ENCODE data around the gene BRAF.
"Not testable (repeated sequence)": the region's sequence is repeated elsewhere in the genome, so short reads cannot be mapped to it uniquely, and the experiment has no call there.

Gene BRAF

DNA sequence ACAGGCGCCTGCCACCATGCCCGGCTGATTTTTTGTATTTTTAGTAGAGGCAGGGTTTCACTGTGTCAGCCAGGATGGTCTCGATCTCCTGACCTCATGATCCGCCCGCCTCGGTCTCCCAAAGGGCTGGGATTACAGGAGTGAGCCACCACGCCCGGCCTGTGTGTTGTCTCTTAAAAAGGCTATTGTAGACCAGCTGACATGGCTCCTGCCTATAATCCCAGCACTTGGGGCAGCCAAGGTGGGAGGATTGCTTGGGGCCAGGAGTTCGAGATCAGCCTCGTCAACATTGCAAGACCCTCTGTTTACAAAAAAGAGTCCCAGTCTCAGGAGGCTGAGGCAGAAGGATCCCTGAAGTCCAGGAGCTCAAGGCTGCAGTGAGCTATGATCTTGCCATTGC, 230.9 kb downstream of the BRAF start:
- in situ Hi-C loops (cut with MboI; ENCODE audit: low pct_unique_long_range_greater_than_20kb, low sequenced_read_pairs); DNase-seq: not testable (repeated sequence)

DNA sequence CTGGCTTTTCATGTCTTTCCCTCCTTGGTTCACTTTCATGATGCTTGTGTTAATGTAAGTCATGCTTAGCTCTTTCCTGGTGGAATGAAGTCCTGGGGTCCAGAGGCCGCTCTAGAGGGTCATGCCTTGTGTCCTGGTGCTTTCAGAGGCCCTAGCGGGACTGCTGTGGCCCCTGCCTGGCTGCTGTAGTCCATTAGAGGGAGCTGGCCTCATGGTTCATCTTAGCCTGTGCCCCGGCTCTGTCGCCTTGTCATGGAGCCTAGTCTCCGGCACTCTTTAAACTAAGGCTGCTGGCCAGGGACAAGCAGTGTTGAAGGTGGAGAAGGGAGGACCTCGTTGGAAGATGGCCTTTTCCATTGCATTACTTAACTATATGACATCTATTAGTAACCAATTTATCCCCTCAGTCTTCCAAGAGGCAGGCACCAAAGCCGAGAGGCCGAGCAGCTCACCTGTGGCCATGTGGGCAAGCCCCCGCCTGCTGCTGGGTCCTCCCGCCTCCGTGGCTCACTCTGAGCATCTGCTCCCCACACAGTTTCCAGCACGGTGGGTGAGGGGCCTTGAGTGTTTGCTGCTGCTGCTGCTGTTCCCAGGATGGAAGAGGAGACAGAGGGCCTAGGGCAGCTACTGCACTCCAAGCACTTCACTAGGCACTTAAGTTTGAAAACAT, 233.2 kb downstream of the BRAF start:
- in situ Hi-C loops (cut with MboI; ENCODE audit: low pct_unique_long_range_greater_than_20kb, low sequenced_read_pairs): no loop called here
- no peak for DNase-seq

DNA sequence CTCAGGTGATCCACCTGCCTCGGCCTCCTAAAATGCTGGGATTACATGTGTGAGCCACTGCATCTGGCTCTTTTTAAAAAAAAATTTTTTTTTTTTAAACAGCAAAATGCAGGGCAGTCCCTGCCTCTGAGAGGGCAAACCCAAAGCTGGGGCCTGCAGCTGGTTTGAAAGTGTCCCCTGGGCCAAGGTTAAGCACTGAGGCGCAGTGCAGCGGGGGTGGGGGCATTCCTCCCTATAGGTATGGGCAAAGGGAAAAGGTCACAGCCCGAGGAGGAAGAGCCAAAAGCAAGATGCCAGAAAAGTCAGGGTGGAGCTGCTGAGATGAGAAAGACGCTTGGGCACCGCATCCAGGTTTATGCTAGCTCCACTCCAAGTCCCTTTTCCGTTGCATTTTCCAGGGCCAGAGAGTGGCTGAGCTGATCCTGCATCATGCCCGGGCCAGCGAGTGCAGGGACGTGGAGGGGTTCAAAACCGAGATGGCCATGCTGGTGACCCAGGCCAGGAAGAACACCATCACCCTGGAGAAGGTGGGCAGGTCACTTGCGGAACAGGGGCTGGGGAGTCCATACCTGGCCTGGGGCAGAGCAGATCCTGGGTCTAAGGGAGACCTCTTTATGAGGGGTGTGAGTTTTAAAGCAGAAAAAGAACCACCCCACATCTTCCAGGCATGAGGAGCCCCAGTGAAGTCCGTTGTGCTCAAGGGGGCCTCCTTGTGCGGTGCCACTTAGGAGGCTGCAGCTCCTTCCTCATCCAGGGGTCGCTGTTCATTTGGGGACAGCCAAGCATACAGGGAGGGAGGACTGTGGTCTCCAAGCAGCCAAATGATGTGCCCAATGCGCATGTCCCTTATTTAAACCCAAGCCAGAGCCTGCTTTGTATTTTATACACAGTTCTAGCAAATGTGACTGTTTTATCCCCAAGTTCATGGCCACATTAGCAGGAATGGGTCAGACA, 235.3 kb downstream of the BRAF start:
- DNase-seq: no peak
- in situ Hi-C loops (cut with MboI; ENCODE audit: low pct_unique_long_range_greater_than_20kb, low sequenced_read_pairs): no loop called here

DNA sequence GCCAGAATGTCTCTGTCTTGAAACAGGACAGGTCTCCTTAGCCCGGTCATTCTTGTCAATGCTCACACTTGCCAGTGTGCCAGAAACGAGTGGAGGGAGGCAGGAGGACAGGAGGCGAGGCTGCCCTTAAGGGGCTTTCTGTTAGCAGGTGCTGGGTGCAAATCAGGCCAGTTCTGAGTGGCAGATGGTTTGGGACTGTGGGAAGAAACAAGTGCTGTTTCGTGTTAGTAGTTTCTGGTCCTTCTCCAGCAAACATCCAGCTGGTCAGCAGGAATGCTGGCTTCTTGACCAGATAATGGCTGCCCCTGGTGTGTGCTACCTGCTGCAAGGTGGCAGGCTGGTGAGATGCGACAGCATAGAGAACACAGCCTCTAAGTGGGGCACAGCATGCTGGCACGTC, 236.4 kb downstream of the BRAF start:
- no peak for DNase-seq
- in situ Hi-C loops (cut with MboI; ENCODE audit: low pct_unique_long_range_greater_than_20kb, low sequenced_read_pairs): no loop called here

DNA sequence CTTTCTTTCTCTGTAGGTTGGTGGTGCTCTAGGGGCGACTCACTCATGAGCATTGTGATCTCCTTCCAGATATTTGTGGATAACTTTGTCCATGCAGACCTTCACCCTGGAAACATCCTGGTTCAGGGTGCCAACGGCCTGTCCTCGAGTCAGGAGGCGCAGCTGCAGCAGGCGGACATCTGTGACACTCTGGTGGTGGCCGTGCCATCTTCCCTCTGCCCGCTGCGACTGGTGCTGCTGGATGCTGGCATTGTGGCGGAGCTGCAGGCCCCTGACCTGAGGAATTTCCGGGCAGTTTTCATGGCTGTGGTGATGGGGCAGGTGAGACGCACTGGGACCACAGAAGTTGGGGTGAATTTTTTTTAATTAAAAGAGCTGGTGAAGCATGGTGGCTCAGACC, 237.8 kb downstream of the BRAF start:
- DNase-seq: no peak
- in situ Hi-C loops (cut with MboI; ENCODE audit: low pct_unique_long_range_greater_than_20kb, low sequenced_read_pairs): no loop called here

DNA sequence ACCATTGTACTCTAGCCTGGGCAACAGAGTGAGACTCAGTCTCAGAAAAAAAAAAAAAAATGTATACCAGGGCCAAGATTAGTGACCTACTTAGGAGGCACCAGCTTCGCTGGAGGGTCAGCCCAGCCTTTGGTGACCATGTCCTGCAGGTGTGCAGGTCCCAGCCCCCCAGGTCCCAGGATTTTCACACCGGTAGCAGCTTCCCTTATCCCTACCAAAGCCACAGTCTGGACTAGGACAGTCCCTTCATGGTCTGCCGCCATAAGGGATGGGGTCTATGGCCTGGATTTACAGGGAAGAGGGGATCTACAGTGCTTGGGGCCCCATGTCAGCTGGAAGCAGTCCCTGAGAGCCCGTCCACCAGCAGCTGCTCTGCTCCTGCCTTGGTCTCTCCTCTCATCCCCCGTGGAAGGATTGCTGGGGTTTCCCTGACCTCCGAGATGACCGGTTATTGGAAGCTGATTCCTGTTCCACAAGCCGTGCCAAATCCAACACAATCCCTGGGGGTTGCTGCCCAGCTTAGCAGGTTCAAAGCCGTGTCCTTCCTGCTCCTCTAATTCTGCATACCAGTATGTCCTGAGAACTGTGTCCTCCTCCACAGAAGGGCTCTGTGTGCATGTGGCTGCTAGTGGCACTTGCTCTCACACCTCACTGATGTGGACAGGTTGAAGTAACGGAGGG, 239.2 kb downstream of the BRAF start:
- DNase-seq: no peak
- in situ Hi-C loops (cut with MboI; ENCODE audit: low pct_unique_long_range_greater_than_20kb, low sequenced_read_pairs): no loop called here

DNA sequence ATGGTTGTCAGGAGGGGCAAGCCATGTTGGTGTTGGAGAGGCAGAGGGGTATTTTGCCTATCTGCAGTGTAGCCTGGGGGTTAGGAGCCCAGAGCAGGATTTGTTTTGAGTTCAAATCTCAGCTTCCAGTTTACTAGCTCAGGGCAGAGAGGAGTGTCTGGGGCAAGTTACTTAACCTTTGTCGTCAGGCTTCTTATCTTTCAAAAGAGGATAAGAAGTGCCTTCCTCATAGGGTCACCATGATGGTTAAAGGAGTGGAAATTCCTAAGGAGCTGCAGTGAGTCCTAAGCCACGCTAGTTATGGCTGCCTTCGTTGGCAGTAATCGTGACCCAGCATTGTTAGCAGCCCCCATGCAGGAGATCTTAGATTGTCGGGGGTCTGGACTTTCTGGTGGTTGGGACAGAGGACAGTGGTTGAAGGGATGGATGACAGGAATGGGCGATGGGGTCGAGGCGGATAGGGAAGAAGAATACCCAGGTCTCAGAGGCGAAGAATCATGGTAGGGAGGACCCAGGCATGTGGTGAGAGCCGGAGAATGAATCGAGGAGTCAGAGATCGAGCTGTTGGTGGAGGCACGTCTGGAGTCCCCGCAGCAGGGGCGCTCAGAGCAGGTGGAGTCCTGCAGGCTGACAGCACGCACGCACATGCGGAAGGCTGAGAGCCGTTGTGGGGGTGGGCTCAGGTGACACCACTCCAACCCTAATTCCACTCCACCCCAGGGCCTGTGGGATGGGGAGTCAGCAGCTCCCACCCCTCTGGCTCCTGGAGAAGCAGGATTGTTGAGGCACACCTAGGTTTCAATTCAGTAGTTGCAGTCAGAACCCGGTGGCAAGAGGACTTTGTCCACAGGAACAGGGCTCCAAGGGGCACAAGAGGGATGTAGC, 240.4 kb downstream of the BRAF start:
- DNase-seq: no peak
- in situ Hi-C loops (cut with MboI; ENCODE audit: low pct_unique_long_range_greater_than_20kb, low sequenced_read_pairs): no loop called here

DNA sequence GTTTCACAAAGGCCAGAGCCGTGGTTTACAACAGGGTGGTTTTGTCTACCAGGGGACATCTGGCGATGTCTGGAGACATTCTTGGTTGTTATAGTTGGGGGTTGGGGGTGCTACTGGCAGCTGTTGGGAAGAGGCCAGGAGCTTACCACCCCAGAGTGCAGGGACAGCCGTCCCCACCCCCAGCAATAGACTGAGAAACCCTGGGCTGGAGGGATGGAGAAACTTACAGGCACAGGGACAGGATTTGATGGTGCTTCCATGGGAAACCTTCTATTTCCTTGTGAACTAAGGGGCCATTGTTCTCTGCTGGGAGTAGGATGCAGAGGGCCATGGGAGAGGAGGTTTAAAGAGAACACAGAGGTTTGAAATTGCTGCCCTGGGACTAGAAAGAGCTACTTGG, 241.1 kb downstream of the BRAF start:
- DNase-seq: no peak
- in situ Hi-C loops (cut with MboI; ENCODE audit: low pct_unique_long_range_greater_than_20kb, low sequenced_read_pairs): no loop called here

DNA sequence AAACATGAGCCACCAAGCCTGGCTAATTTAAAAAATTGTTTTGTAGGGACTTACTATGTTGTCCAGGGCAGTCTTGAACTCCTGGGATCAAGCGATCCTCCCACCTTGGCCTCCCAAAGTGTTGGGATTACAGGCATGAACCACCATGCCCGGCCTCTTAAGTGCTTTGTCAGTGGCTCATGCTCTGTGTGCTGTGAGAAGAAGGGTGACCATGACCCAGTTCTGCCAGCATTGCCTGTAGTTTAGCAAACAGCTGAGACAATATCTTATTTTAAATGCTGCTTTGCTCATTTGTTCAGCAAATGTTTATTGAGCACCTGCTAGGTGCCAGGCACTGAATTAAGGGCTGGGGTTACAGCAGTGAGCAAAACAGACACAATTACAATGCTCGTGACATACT, 243.0 kb downstream of the BRAF start:
- in situ Hi-C loops (cut with MboI; ENCODE audit: low pct_unique_long_range_greater_than_20kb, low sequenced_read_pairs): no loop called here
- DNase-seq: no peak

DNA sequence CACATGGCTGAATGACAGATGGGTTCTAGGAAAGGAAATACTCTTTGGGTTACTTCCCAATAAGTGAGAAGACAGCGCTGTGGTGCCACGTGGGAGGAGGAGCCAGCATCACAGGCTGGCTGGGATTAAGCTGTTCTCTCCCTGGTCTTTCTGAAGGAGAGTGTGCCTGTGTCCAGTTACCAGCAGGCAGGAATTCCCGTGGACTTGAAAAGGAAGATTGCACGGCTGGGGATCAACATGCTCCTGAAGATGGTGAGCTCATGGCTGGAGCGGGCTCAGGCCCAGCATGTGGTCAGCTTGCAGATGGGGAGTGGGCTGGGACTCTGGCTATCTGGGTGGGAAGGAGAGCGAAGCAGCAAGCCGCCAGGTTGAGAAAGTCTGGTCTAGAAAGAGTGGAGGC, 243.8 kb downstream of the BRAF start:
- in situ Hi-C loops (cut with MboI; ENCODE audit: low pct_unique_long_range_greater_than_20kb, low sequenced_read_pairs): no loop called here
- no peak for DNase-seq

DNA sequence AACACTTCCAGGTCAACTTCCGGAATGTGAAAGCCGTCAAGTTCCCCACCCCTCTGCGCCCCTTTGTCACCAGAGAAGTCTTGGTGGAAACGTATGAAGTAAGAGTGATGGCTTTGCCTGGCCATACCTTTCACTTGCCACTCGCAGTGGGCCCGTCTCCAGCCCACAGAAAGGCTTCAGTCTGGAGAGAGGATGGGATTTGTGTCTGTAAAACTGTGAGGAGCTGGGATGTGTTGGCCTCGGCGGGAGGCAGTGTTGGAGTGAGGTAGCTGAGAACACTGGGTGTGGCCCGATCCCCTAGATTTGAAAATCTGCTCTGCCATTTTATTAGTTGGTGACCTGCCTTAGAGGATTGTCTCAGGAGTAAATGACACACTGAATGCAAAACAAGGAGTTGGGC, 245.5 kb downstream of the BRAF start:
- in situ Hi-C loops (cut with MboI; ENCODE audit: low pct_unique_long_range_greater_than_20kb, low sequenced_read_pairs): no loop called here
- no peak for DNase-seq

DNA sequence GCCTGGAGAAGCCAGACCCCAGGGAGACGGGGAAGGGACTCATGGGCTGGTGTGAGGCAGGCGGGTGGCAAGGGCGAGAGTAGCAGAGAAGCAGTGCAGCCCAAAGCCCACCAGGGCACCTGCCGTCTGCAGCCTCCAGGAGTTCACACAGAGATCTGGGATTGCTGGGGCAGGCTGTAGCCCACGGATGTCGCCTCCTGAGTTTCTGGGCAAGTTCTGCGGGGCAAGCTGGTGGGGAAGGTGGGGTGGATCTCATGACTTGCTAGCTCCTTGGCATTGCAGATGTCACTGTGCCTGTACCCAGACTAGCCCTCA, 246.0 kb downstream of the BRAF start:
- in situ Hi-C loops (cut with MboI; ENCODE audit: low pct_unique_long_range_greater_than_20kb, low sequenced_read_pairs): no loop called here
- no peak for DNase-seq

DNA sequence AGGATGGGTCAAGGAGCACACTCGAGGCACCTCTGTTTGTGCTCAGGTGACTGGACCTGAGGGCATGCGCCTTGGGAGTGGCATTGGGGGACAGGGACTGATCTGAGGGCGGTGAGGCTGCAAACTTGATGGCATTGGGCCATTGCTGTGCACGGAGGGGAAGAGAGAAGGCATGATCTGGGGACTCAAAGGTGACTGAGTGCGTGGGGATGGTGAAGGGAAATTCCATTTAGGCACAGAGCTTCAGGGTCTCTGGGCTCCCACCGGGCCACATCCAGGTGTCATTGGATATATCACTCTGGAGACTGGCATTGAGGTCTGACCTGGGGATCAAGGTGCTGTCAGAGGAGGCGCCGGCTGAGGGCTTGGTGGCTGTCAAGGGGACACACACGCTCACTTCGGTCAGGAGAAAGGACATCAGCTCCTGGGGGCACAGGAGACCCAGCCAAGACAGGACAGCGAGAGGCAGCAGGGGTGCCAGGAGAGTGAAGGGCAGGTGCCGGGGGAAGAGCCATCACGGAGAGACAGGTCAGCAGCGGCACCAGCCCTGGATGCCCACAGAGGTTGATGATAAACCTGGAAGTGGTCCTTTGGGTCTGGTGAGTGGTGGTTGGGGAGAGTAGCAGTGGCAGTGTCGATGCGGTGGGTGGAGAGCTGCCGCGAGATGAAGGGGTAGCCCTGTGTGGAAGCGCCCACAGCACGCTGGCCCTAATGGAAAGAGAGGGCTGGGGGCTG, 246.5 kb downstream of the BRAF start:
- DNase-seq: no peak
- in situ Hi-C loops (cut with MboI; ENCODE audit: low pct_unique_long_range_greater_than_20kb, low sequenced_read_pairs): no loop called here

DNA sequence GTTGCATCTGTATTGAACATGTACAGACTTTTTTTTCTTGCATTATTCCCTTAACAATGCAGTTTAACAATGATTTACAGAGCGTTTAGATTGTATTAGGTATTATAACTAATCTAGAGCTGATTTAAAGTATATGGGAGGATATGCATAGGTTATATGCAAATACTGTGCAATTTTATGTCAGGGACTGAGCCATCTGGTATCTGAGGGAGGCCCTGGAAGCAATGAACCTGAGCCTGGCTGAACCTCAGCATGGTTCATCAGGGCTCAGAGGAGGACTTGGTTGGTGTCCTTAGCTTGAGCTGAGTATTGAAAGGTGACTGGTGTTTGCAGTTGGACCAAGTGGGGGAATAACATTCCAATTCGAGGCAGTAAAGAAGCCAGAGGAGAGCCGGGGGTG, 247.2 kb downstream of the BRAF start:
- in situ Hi-C loops (cut with MboI; ENCODE audit: low pct_unique_long_range_greater_than_20kb, low sequenced_read_pairs): no loop called here
- no peak for DNase-seq

DNA sequence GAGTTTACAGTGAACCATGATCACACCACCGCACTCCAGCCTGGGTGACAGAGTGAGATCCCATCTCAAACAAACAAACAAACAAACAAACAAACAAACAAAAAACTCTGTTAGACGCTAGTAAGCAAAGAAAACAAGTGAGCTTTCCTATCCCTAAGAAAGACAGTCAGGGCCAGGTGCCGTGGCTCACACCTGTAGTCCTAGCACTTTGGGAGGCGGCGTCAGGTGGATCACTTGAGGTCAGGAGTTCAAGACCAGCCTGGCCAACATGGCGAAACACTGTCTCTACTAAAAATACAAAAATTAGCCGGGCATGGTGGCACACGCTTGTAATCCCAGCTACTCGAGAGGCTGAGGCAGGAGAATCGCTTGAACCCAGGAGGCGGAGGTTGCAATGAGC, 247.8 kb downstream of the BRAF start:
- DNase-seq; in situ Hi-C loops (cut with MboI; ENCODE audit: low pct_unique_long_range_greater_than_20kb, low sequenced_read_pairs): not testable (repeated sequence)

DNA sequence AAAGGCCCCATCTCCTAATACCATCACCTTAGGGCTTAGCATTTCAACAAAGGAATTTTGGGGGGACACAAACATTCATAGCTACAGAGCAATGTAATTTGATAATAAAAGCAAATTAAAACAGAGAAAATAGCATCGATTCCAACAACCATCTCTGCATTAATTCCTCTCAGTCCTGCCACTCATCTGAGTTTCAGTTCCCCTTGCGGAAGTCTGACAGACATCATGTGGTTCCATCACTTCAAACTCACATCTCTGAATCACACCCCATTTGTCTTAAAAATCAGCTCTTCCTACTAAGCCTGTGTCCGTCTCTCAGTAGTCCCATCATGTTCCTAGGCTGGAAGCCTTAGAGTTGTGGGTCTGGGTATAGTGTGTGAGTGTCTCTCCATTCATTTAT, 248.4 kb downstream of the BRAF start:
- in situ Hi-C loops (cut with MboI; ENCODE audit: low pct_unique_long_range_greater_than_20kb, low sequenced_read_pairs): no loop called here
- no peak for DNase-seq

DNA sequence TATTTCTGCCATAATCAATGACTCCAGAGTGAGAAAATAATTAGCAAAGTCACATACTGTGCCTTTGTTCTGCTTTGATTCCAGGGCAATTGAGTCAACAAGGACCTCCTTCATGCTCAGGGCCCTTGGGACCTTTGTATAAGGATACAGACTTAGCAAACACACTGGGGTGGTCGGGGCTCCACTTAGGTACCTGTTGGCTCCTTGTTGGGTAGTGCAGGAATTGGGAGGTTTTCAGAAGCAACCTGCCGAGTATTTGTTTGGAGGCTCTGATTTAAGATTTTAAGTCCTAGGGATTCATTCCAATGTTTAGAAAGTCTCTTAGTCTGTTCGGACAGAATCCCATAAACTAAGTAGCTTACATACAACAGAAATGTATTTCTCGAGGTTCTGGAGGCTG, 249.0 kb downstream of the BRAF start:
- in situ Hi-C loops (cut with MboI; ENCODE audit: low pct_unique_long_range_greater_than_20kb, low sequenced_read_pairs): no loop called here
- DNase-seq: no peak

DNA sequence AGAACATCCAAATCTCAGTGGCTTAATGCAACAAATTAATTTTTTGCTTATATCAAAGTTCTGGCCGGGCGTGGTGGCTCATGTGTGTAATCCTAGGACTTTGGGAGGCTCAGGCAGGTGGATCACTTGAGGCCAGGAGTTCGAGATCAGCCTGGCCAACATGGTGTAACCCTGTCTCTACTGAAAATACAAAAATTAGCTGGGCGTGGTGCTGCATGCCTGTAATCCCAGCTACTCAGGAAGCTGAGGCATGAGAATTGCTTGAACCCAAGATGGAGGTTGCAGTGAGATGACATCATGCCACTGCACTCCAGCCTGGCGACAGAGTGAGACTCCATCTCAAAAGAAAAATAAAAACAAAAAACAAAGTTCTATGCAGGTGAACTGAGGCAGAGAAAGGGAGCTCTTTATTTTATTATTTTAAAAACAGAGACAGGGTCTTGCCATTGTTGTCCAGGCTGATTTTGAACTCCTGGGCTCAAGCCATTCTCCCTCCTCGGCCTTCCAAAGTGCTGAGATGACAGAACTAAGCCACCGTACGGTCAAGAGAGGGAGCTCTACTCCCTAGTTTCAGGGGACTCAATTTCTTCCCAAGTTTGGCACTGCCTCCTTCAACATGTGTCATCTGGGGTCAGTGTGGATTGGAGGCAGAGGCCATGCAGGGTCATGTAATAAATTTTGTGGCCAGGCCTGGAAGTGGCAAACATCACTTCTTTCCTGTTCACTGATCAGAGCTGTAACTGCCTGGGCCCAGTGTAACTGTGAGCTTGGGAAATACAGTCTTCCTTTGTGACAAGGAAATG, 249.6 kb downstream of the BRAF start:
- peak; percentile 69 for DNase-seq
- in situ Hi-C loops (cut with MboI; ENCODE audit: low pct_unique_long_range_greater_than_20kb, low sequenced_read_pairs): no loop called here
